Naive thymus-derived CD8-positive, alpha-beta T cell (primary cell): ENCODE results near the gene LRRC46. TPM values are rescaled to one million over a fixed set of nuclear protein-coding genes. Genes with fewer than 3 reads are reported as not detected.

Experiments
- ATAC-seq, 2 donors: fragments of 150-1000 bp; cut with Tn5 transposase in 1 of 2; sonication (Bioruptor Pico), chemical (Tn5 transposase) in 1 of 2; 1 replicate in 1 of 2; 2 replicates in 1 of 2; pipeline ENCODE4 v1.10.0; 2021; ENCODE audit warnings: mild to moderate bottlenecking in 2 of 2, moderate library complexity in 2 of 2
- POLR2A ChIA-PET: fragments of 350-600 bp; sonication (Branson Sonifier 250); formaldehyde crosslinking; loops from one replicate; lab custom pipeline; 2021; ENCODE audit warnings: antibody characterized with exemption; lab: Charles Lee
- DNase-seq, 10 donors: peaks; one replicate each; pipeline versions ENCODE4 v3.0.0 to v3.0.0-alpha.2; 2020 to 2022
- H3K27ac Mint-ChIP-seq, 10 donors: one replicate each; pipeline ENCODE4 v1.8.0; 2020 to 2022; ENCODE audit warnings: mild to moderate bottlenecking in 10 of 10, mixed read lengths in 10 of 10, moderate library complexity in 4 of 10, inconsistent platforms in 1 of 10
- H3K27me3 Mint-ChIP-seq, 5 donors: one replicate each; pipeline ENCODE4 v1.8.0; 2021 to 2022; ENCODE audit warnings: mixed read lengths in 5 of 5
- H3K36me3 Mint-ChIP-seq, 3 donors: one replicate each; pipeline ENCODE4 v1.8.0; 2020 to 2022; ENCODE audit warnings: mixed read lengths in 3 of 3, mild to moderate bottlenecking in 2 of 3, inconsistent platforms in 1 of 3
- H3K4me1 Mint-ChIP-seq, 4 donors: one replicate each; pipeline ENCODE4 v1.8.0; 2021 to 2022; ENCODE audit warnings: mixed read lengths in 4 of 4
- H3K4me3 Mint-ChIP-seq, 10 donors: one replicate each; pipeline ENCODE4 v1.8.0; 2020 to 2022; ENCODE audit warnings: mild to moderate bottlenecking in 10 of 10, mixed read lengths in 10 of 10, moderate library complexity in 6 of 10, inconsistent platforms in 1 of 10
- H3K9me3 Mint-ChIP-seq, 9 donors: one replicate each; pipeline ENCODE4 v1.8.0; 2020 to 2022; ENCODE audit warnings: mixed read lengths in 9 of 9, mild to moderate bottlenecking in 3 of 9, inconsistent platforms in 1 of 9, moderate library complexity in 1 of 9
- polyA plus RNA-seq, 3 donors: library from polyadenylated mRNA; unstranded; fragments of 300-500 nt; fragmentation: Illumina TruSeq; gene quantifications; one replicate each; pipeline ENCODE4 v1.2.3, GENCODE V29; 2021
- total RNA-seq, 8 experiments: library from RNA in 2 of 8; stranded (reverse) in 2 of 8; gene quantifications; one replicate each; pipeline ENCODE4 v1.2.3 and lab custom pipeline; 2021 to 2026

LRRC46 gene
- total and polyA plus RNA-seq, 5 experiments from 2014 or later: 0.29 to 0.85 (median 0.48) TPM

DNA sequence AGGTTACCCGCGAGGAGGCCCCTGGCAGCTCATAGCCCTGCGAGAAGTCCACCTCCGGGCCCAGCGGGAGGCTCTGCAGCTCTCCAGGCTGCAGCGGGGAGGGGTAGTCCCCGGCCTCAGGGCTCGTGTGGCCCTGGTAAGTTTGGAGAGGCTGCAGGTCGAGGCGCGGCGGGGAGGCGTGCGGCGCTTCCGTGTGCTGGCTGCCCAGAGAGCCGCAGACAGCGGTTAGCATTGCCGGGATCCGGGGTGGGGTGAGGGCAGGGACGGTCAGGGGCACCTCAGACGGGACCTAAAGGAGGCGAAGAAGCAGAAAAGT lies 16.7 kb downstream of the LRRC46 start:
- POLR2A ChIA-PET: interaction anchor here (0.9 to 15.9 kb wide), 3 partner anchors 9 to 44 kb away, joined by 3 to 203 read pairs (median 5); partner anchors contain the start of genes LRRC46, MRPL10 and SP2

DNA sequence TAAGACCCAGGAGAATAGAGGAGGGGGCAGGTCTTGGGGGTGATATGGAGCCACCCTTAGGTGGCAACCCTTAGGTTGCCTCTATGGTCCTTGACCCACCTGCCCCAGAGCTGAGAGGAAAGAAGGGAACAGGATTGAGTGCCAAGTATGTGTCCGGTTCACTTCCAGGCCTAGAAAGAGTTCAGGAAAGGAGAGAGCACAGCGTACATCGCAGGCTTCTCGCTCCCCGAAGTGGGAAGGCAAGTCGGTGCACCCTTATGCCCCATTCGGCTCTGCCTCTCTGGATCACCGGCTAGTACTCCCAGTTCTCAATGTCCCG lies 18.9 kb downstream of the LRRC46 start:
- peak overlapping the region; percentile 58 to 88 (median 72) for H3K4me3 Mint-ChIP-seq
- H3K27me3 Mint-ChIP-seq: peaks cover 53 to 93% (median 75%) of the 10 kb centered on the region in 5 donors
- peak overlapping the region in 3 of 10 donors; percentile 11 to 37 (median 19) for H3K27ac Mint-ChIP-seq
- POLR2A ChIA-PET: interaction anchor here (0.6 to 15.9 kb wide), 3 partner anchors 16 to 42 kb away, joined by 3 to 203 read pairs (median 3); partner anchors contain the start of gene SP2
- no peak for ATAC-seq
- no peaks in the 10 kb centered on the region for H3K9me3 Mint-ChIP-seq
- no peak for DNase-seq
- peaks cover 15 to 48% (median 23%) of the 10 kb centered on the region in 4 donors for H3K4me1 Mint-ChIP-seq
- no peaks in the 10 kb centered on the region for H3K36me3 Mint-ChIP-seq

More for the DNA sequence above, 16.7 kb downstream of the LRRC46 start:
- H3K27me3 Mint-ChIP-seq: peaks cover 34 to 87% (median 62%) of the 10 kb centered on the region in 5 donors
- no peaks in the 10 kb centered on the region for H3K36me3 Mint-ChIP-seq
- ATAC-seq (no peak), DNase-seq (peak in 1 of 10 donors; percentile 27)
- peaks cover 16 to 41% (median 24%) of the 10 kb centered on the region in 4 donors for H3K4me1 Mint-ChIP-seq
- H3K9me3 Mint-ChIP-seq: no peaks in the 10 kb centered on the region
- H3K4me3 Mint-ChIP-seq: no peak overlapping the region
- no peak overlapping the region for H3K27ac Mint-ChIP-seq

DNA sequence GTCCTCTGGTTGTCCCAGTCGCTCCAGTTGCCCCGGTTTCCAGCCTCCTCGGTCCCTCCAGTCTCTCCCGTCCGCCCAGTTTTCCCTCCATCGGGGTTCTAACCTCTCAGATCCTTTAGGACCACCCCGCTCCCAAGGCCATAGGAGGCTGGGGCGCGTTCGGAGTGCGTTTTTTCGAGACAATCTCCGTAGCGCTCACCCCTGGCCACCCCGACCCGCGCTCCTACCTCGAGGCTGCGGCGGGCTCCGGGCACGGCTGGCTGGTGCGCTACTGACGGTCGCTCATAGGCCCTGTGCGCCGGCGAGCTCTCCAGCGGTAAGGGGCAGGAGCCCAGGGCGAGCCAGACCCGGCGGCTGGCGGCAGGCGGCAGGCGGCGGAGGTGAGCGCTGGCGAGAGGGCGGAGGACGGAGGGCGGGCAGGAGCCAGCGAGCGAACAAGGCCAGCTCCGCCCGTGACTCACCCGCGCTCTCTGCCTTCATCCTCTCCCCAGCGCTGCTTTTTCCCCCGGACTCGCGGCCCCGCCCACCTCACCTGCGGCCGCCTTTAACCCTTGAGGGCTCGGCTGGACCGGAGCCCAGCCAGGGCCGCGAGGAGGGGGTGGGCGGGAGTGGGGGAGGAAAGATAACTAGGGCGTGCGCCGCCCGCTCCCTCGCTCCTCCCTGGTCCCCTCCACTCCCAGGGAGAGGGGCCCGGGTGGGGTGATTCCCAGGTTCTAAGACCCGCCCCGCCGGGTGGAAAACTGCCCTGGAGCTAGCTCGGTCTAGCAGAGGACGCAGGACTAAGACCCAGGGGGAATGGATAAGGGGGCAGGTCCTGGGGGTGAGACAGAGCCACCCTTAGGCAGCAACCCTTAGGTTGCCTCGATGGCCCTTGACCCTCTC lies 19.5 kb downstream of the LRRC46 start, which contains the start of gene SP6:
TSS of gene SP6 (minus strand) at position 472 of the 882 bp plus-strand sequence. CDS start 2,734 bp downstream, outside the sequence.
- H3K27me3 Mint-ChIP-seq: peaks cover 51 to 93% (median 75%) of the 10 kb centered on the region in 5 donors
- H3K9me3 Mint-ChIP-seq: no peaks in the 10 kb centered on the region
- peak within 1 kb of the TSS; percentile 58 to 88 (median 74) for H3K4me3 Mint-ChIP-seq
- POLR2A ChIA-PET: interaction anchor here (0.6 to 15.9 kb wide), 4 partner anchors 15 to 42 kb away, joined by 3 to 203 read pairs (median 3); partner anchors contain the start of genes LRRC46, MRPL10 and SP2
- ATAC-seq: peak; percentile 75 to 94
- peak within 1 kb of the TSS in 3 of 10 donors; percentile 11 to 37 (median 19) for H3K27ac Mint-ChIP-seq
- no peaks in the 10 kb centered on the region for H3K36me3 Mint-ChIP-seq
- H3K4me1 Mint-ChIP-seq: peaks cover 15 to 48% (median 23%) of the 10 kb centered on the region in 4 donors
- peak; percentile 30 to 73 (median 42) for DNase-seq

DNA sequence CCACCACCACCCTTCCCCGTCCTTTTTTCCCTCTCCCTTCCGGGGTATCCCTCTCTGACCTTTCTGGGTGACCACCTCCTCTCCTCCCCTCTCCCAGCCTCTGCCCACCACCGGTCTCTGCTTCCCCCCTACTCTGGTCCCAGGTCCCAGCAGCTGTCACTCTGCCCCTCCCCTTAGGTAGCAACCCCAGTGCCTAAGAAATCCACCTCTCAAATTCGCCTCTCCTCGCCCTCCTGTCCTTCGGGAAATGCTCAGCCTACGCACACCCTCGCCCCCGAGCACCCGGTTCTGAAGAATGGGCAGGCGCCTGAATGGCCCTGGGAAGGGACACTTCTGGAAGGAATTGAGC lies 20.3 kb downstream of the LRRC46 start:
- H3K36me3 Mint-ChIP-seq: no peaks in the 10 kb centered on the region
- peaks cover 15 to 46% (median 21%) of the 10 kb centered on the region in 4 donors for H3K4me1 Mint-ChIP-seq
- H3K27me3 Mint-ChIP-seq: peaks cover 46 to 93% (median 75%) of the 10 kb centered on the region in 5 donors
- ATAC-seq (no peak), DNase-seq (no peak)
- H3K9me3 Mint-ChIP-seq: no peaks in the 10 kb centered on the region
- no peak overlapping the region for H3K27ac Mint-ChIP-seq
- POLR2A ChIA-PET: interaction anchor here (0.9 to 15.9 kb wide), 2 partner anchors 20 to 41 kb away, joined by 3 to 203 read pairs; partner anchors contain the start of genes LRRC46, MRPL10 and SP2
- peak overlapping the region in 7 of 10 donors; percentile 22 to 83 (median 75) for H3K4me3 Mint-ChIP-seq

DNA sequence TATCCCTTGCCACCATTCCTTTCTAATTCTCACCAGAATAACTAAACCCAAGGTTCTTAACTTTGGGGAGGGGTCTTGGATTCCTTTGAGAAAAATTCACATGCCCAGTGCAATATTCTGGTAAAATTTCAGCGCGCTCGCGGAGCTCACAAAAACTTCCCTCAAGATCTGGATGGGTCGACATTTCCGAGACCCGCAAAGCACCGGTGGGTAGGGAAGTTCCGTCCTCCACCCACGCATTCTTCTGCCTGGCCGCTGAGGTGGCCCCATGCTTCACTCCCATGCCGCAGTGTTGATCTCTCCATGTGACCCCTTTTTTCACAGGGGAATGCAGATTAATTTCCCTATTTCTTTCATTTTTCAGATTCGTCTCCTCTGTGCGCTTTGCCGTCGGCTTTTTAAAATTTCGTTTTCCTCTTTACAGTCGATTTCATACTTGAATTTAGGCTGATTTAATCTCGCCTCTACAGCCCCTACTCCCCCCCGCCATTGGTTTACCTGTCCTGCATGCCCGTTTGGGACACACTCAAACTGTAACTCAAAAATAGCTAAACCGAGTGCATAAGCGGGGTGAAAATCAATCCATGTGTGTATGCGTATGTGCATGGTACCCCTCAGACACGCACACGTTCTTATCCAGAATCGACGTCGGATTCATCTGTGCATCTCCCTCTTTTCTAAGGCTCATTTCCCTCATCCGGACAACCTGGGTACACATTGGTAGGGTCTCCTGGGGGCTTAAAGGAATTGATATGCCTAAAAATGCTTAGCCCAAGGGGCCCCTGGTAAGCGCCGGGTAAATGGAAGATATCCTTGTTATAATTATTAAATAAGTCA lies 20.9 kb downstream of the LRRC46 start:
- ATAC-seq (no peak), DNase-seq (peak in 1 of 10 donors; percentile 20)
- Mint-ChIP-seq H3K9me3 (no peaks in the 10 kb centered on the region), H3K4me1 (peaks cover 13 to 40% (median 19%) of the 10 kb centered on the region in 4 donors), H3K27me3 (peaks cover 46 to 92% (median 74%) of the 10 kb centered on the region in 5 donors), H3K36me3 (no peaks in the 10 kb centered on the region), H3K4me3 (peak overlapping the region; percentile 37 to 83 (median 66)), H3K27ac (no peak overlapping the region)
- POLR2A ChIA-PET: interaction anchor here (0.6 kb wide), 1 partner anchor 43 kb away, joined by 3 read pairs; the partner anchor contains the start of gene SP2

DNA sequence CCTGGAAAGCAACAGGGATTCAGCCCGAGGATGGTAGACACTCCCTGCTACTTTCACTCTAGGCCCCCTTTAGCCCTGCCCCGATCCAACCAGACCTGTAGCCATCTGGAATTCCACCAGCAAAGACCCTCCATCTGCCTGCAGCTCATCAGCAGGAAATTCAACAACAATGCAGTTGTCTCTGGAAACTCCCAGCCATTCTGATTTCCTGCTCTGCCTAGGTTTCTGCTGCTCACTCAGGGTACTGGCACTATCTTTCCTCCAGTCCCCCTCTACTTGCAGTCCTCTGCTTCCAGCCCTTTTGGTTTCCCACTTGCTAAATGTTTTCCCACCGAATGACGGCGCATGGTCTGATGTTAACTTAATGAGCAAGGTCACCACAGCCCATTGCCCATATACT lies 22.1 kb downstream of the LRRC46 start:
- Mint-ChIP-seq H3K36me3 (no peaks in the 10 kb centered on the region), H3K4me1 (peaks cover 13 to 38% (median 18%) of the 10 kb centered on the region in 4 donors), H3K4me3 (no peak overlapping the region), H3K27ac (no peak overlapping the region), H3K9me3 (no peaks in the 10 kb centered on the region), H3K27me3 (peaks cover 45 to 83% (median 71%) of the 10 kb centered on the region in 5 donors)
- DNase-seq (no peak), ATAC-seq (no peak)
- POLR2A ChIA-PET: no interaction called here

DNA sequence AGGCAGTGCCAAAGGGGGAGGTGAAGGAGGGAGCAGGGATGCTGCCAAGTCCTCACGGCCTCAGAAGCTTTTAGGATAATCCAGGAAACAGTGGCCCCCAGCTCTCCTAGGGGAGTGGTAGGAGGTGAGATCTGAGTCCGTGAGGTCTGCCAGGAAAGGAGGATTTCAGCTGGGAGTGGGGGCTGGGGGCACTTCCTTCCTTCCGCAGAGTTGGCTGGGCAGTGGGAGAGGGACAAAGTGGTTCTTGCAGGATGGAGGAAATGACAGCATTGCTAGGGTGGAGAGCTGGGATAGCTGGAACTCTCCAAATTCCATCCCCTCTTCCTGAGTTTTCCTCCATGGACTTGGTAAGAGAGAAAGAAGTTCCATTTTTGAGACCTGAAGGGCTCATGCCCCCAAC lies 24.3 kb downstream of the LRRC46 start:
- H3K4me1 Mint-ChIP-seq: peaks cover 10 to 22% (median 11%) of the 10 kb centered on the region in 4 donors
- H3K27me3 Mint-ChIP-seq: peaks cover 36 to 75% (median 55%) of the 10 kb centered on the region in 5 donors
- POLR2A ChIA-PET: interaction anchor here (1.3 kb wide), 1 partner anchor 39 kb away, joined by 3 read pairs; no protein-coding TSS in a partner anchor
- H3K4me3 Mint-ChIP-seq: no peak overlapping the region
- no peaks in the 10 kb centered on the region for H3K36me3 Mint-ChIP-seq
- ATAC-seq (no peak), DNase-seq (no peak)
- H3K9me3 Mint-ChIP-seq: no peaks in the 10 kb centered on the region
- no peak overlapping the region for H3K27ac Mint-ChIP-seq

DNA sequence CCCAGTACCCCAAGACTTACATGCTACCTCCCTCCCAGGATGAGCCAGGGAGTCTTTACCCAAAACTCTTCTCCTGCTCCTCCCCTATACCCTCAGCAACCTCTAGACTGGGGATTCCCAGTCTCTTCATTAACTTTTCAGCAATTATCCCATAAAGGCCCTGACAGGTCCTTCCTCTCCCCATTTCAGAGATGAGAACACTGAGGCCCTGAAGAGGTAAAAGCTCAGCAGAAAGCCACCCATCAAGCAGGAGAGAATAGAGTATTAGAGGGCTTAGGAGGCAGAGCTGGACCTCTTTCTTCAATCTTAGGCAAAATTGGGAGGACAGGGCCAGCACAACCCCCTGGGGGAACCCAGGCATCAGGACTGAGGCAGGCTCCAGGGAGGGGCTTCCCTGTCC lies 25.4 kb downstream of the LRRC46 start:
- no peak for DNase-seq
- no peak for ATAC-seq
- Mint-ChIP-seq H3K27ac (peak overlapping the region in 1 of 10 donors; percentile 43), H3K9me3 (no peaks in the 10 kb centered on the region), H3K27me3 (peaks cover 35 to 66% (median 50%) of the 10 kb centered on the region in 5 donors), H3K4me1 (peaks cover 7 to 17% (median 10%) of the 10 kb centered on the region in 4 donors), H3K36me3 (no peaks in the 10 kb centered on the region), H3K4me3 (no peak overlapping the region)
- POLR2A ChIA-PET: interaction anchor here (0.6 kb wide), 1 partner anchor 8 kb away, joined by 3 read pairs; no protein-coding TSS in a partner anchor

DNA sequence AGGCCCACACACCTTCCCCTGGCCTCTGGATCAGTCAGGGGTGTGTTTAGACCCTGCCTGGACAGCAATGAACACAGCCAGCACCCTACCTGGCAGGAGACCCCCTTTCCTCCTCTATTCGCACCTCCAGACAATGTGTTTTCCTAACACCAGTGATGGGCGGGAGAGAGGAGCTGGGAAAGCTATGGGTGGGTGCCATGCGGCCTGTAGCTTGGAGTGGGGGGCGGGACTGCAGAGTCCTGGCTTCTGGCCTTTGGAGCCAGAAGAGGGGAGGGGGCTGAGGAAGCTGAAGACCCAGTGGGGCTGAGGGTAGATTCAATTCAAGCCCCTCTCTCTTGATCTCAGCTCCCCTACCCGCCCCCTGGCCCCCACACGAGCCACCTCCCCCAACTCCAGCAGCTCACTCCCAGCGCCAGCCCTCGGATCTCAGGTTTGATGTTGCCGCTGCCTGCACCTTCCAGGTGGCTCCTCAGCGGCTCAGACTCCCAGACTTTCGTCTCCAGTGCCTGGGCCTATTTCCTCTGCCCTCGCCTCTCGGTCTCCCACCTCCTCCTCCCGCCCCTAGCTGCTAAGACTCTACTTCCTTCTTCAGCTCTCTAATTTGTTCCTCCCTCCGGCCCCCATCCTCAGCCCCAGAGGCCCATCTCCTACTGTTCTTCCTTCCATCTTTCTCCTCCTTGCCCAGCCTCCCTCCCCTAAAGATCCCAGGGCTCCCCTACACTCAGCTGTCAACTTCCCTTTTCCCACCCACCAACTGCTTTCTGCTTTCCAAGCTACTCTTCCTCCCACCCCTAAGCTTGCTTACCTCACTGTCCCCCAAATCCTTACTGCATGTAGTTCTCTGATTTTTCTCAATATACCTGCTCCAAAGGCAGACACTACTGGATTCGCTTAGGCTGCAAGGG lies 26.3 kb downstream of the LRRC46 start:
- Mint-ChIP-seq H3K4me3 (no peak overlapping the region), H3K27me3 (peaks cover 27 to 56% (median 41%) of the 10 kb centered on the region in 5 donors), H3K36me3 (no peaks in the 10 kb centered on the region), H3K4me1 (peaks cover 0 to 8% (median 4%) of the 10 kb centered on the region in 4 donors), H3K9me3 (no peaks in the 10 kb centered on the region), H3K27ac (peak overlapping the region in 1 of 10 donors; percentile 41)
- no peak for ATAC-seq
- POLR2A ChIA-PET: interaction anchor here (0.6 kb wide), 1 partner anchor 11 kb away, joined by 4 read pairs; no protein-coding TSS in a partner anchor
- no peak for DNase-seq

DNA sequence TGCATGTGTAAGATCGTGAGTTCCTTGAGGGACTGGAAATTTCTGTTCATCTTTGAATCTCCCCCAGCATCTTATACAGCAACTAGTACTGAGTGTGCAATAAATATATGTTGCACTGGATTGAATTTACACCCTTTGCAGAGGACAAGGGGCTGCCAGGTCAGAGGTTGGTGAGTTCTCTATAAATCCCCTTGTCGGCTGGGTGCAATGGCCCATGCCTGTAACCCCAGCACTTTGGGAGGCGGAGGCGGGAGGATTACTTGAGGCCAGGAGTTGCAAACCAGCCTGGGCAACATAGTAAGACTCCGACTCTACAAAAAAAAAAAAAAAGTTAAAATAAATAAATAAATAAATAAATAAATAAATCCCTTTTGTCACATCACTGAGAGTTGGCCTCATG lies 28.9 kb downstream of the LRRC46 start:
- Mint-ChIP-seq H3K4me3 (no peak overlapping the region), H3K36me3 (no peaks in the 10 kb centered on the region), H3K27ac (no peak overlapping the region), H3K9me3 (no peaks in the 10 kb centered on the region), H3K27me3 (peaks cover 4 to 31% (median 19%) of the 10 kb centered on the region in 5 donors), H3K4me1 (peaks cover 0 to 15% (median 5%) of the 10 kb centered on the region in 4 donors)
- no peak for ATAC-seq
- POLR2A ChIA-PET: no interaction called here
- DNase-seq: no peak
